Measurements from ENCODE around the gene KCNK1. TPM values are rescaled to one million over a fixed set of nuclear protein-coding genes. Genes with fewer than 3 reads are reported as not detected.
A peak's percentile ranks its signal among the peaks of the same experiment; 100 is the strongest.

Gene KCNK1
- total RNA-seq, 1 experiment from 2014 or later: 7.6 TPM

- DNase-seq (ENCODE audit: low read depth): peak; percentile 80
These were observed 22.0 kb downstream of the KCNK1 start for GRCh38 chr1:233635765-233636502.

- no peak for DNase-seq (ENCODE audit: low read depth)
These were observed 22.6 kb downstream of the KCNK1 start for GRCh38 chr1:233636503-233636877.

GRCh38 chr1:233638513-233638912, 24.6 kb downstream of the KCNK1 start:
- no peak for DNase-seq (ENCODE audit: low read depth)

GRCh38 chr1:233639611-233640010, 25.7 kb downstream of the KCNK1 start:
- DNase-seq (ENCODE audit: low read depth): peak; percentile 62

GRCh38 chr1:233640179-233640578, 26.3 kb downstream of the KCNK1 start:
- no peak for DNase-seq (ENCODE audit: low read depth)

- DNase-seq (ENCODE audit: low read depth): no peak
These were observed 27.1 kb downstream of the KCNK1 start for GRCh38 chr1:233641029-233641428.

- no peak for DNase-seq (ENCODE audit: low read depth)
These were observed 33.2 kb downstream of the KCNK1 start for GRCh38 chr1:233647073-233647472.

GRCh38 chr1:233647636-233648035, 33.7 kb downstream of the KCNK1 start:
- DNase-seq (ENCODE audit: low read depth): no peak

- DNase-seq (ENCODE audit: low read depth): no peak
These were observed 37.2 kb downstream of the KCNK1 start for GRCh38 chr1:233651061-233651460.

- no peak for DNase-seq (ENCODE audit: low read depth)
These were observed 37.8 kb downstream of the KCNK1 start for GRCh38 chr1:233651563-233652233.

- DNase-seq (ENCODE audit: low read depth): no peak
These were observed 38.6 kb downstream of the KCNK1 start for GRCh38 chr1:233652526-233652925.

- DNase-seq (ENCODE audit: low read depth): peak; percentile 3
These were observed 40.9 kb downstream of the KCNK1 start for GRCh38 chr1:233654658-233655280.

GRCh38 chr1:233655301-233655740, 41.4 kb downstream of the KCNK1 start:
- peak; percentile 39 for DNase-seq (ENCODE audit: low read depth)

- no peak for DNase-seq (ENCODE audit: low read depth)
These were observed 42.2 kb downstream of the KCNK1 start for GRCh38 chr1:233656032-233656635.

- no peak for DNase-seq (ENCODE audit: low read depth)
These were observed 42.8 kb downstream of the KCNK1 start for GRCh38 chr1:233656687-233657086.

GRCh38 chr1:233657466-233657865, 43.6 kb downstream of the KCNK1 start:
- DNase-seq (ENCODE audit: low read depth): no peak

- no peak for DNase-seq (ENCODE audit: low read depth)
These were observed 45.6 kb downstream of the KCNK1 start for GRCh38 chr1:233659495-233659894.

GRCh38 chr1:233661376-233662159, 47.7 kb downstream of the KCNK1 start:
- DNase-seq (ENCODE audit: low read depth): no peak

- no peak for DNase-seq (ENCODE audit: low read depth)
These were observed 48.8 kb downstream of the KCNK1 start for GRCh38 chr1:233662575-233663304.

- no peak for DNase-seq (ENCODE audit: low read depth)
These were observed 50.3 kb downstream of the KCNK1 start for GRCh38 chr1:233664253-233664652.

Measured in HT1080 (cell line).